GM19395 (cell line): ENCODE results near the gene C8A.

ENCODE experiments used
- ATAC-seq: cut with Tn5 transposase; IDR thresholded peaks from one replicate; pipeline ENCODE4 v1.9.1; 2021; ENCODE audit warnings: mild to moderate bottlenecking, moderate library complexity; ENCODE audit not compliant: unreplicated experiment

The C8A gene

GRCh38 chr1:56836359-56836758 is 18.2 kb upstream of the C8A start:
- ATAC-seq: no peak

- ATAC-seq: no peak
These were observed 17.2 kb upstream of the C8A start for GRCh38 chr1:56837244-56837939.

GRCh38 chr1:56838759-56839158 is 15.8 kb upstream of the C8A start:
- ATAC-seq: no peak

- no peak for ATAC-seq
These were observed 11.1 kb upstream of the C8A start for GRCh38 chr1:56843544-56843943.

- no peak for ATAC-seq
These were observed 10.0 kb upstream of the C8A start for GRCh38 chr1:56844545-56845136.

- ATAC-seq: no peak
These were observed 9.3 kb upstream of the C8A start for GRCh38 chr1:56845343-56845742.

GRCh38 chr1:56849750-56850149 is 4.8 kb upstream of the C8A start:
- no peak for ATAC-seq

- ATAC-seq: no peak
These were observed 4.2 kb upstream of the C8A start for GRCh38 chr1:56850411-56850810.

- ATAC-seq: no peak
These were observed 3.7 kb upstream of the C8A start for GRCh38 chr1:56850922-56851321.

- no peak for ATAC-seq
These were observed 2.1 kb upstream of the C8A start for GRCh38 chr1:56852476-56852875.

GRCh38 chr1:56855190-56855589 is 593 bp downstream of the C8A start:
- no peak for ATAC-seq

- no peak for ATAC-seq
These were observed 1.6 kb downstream of the C8A start for GRCh38 chr1:56856186-56856585.

GRCh38 chr1:56859287-56859686 is 4.7 kb downstream of the C8A start:
- no peak for ATAC-seq

GRCh38 chr1:56863265-56863992 is 8.8 kb downstream of the C8A start:
- no peak for ATAC-seq

- ATAC-seq: no peak
These were observed 9.8 kb downstream of the C8A start for GRCh38 chr1:56864430-56864829.

GRCh38 chr1:56866656-56867055 is 12.1 kb downstream of the C8A start:
- ATAC-seq: no peak

- ATAC-seq: no peak
These were observed 12.9 kb downstream of the C8A start for GRCh38 chr1:56867491-56867890.

GRCh38 chr1:56868761-56869160 is 14.2 kb downstream of the C8A start:
- no peak for ATAC-seq

- no peak for ATAC-seq
These were observed 18.0 kb downstream of the C8A start for GRCh38 chr1:56872597-56872996.

- ATAC-seq: no peak
These were observed 18.6 kb downstream of the C8A start for GRCh38 chr1:56873213-56873612.

GRCh38 chr1:56874689-56875088 is 20.1 kb downstream of the C8A start:
- ATAC-seq: no peak

GRCh38 chr1:56877973-56878372 is 23.4 kb downstream of the C8A start:
- ATAC-seq: no peak
